H1 (cell line): Measurements from ENCODE around the gene KCND1. TPM values are rescaled to one million over a fixed set of nuclear protein-coding genes. Genes with fewer than 3 reads are reported as not detected.

Experiments used
- CTCF ChIA-PET: fragments of 300-600 bp; sonication (Branson Sonifier 250); formaldehyde crosslinking; loops from one replicate; lab custom pipeline; 2021; ENCODE audit not compliant: partially characterized antibody; lab: Charles Lee
- POLR2A ChIA-PET: fragments of 300-600 bp; sonication (Branson Sonifier 250); formaldehyde crosslinking; loops from one replicate; lab custom pipeline; 2021; ENCODE audit warnings: inconsistent platforms; ENCODE audit not compliant: partially characterized antibody; lab: Charles Lee
- DNase-seq, 2 experiments: peaks; one replicate each; pipeline versions ENCODE4 v3.0.0 to v3.0.0-alpha.2; 2010 to 2022; ENCODE audit warnings: low spot score in 2 of 2, low read depth in 1 of 2, mixed read lengths in 1 of 2
- FAIRE-seq: peaks from 2 replicates; lab custom pipeline; 2011; peaks lifted over from hg19 to GRCh38; lab: Jason Lieb, UNC
- H2AFZ ChIP-seq: 2 replicates; pipeline ENCODE4 v1.8.1; 2012; ENCODE audit warnings: low read length, inconsistent platforms
- H2AK5ac ChIP-seq: 2 replicates; pipeline ENCODE4 v1.6.1; 2013; ENCODE audit warnings: low read depth, low read length
- H2BK120ac ChIP-seq: replicated peaks from 2 replicates; pipeline ENCODE3; 2013; ENCODE audit warnings: low read depth, low read length, inconsistent platforms
- H2BK12ac ChIP-seq: 2 replicates; pipeline ENCODE4 v1.6.1; 2013; ENCODE audit warnings: low read depth, low read length
- H2BK15ac ChIP-seq: 2 replicates; pipeline ENCODE4 v1.6.1; 2013; ENCODE audit warnings: low read length
- H2BK20ac ChIP-seq: 2 replicates; pipeline ENCODE4 v1.6.1; 2013; ENCODE audit warnings: low read length
- H2BK5ac ChIP-seq: 2 replicates; pipeline ENCODE4 v1.6.1; 2013; ENCODE audit warnings: low read depth, low read length
- H3K14ac ChIP-seq: 2 replicates; pipeline ENCODE4 v1.6.1; 2013; ENCODE audit warnings: inconsistent platforms; ENCODE audit not compliant: insufficient read length
- H3K18ac ChIP-seq: 2 replicates; pipeline ENCODE4 v1.6.1; 2013; ENCODE audit warnings: low read length; ENCODE audit errors: extremely low read depth
- H3K23ac ChIP-seq: 2 replicates; pipeline ENCODE4 v1.6.1; 2013; ENCODE audit warnings: inconsistent platforms; ENCODE audit not compliant: insufficient read length
- H3K23me2 ChIP-seq: 2 replicates; pipeline ENCODE4 v1.6.1; 2013; ENCODE audit warnings: low read depth, low read length
- H3K27ac ChIP-seq: 2 replicates; pipeline ENCODE4 v1.6.1; 2011; ENCODE audit warnings: low read depth, low read length, inconsistent platforms
- H3K27me3 ChIP-seq, 4 experiments: replicated peaks in 1 of 4; 1 replicate in 1 of 4; 2 replicates in 3 of 4; pipeline versions ENCODE4 v1.6.1 to v1.8.1; 2011 to 2013; ENCODE audit warnings: low read length in 3 of 4, mild to moderate bottlenecking in 3 of 4, inconsistent platforms in 2 of 4, mixed read lengths in 2 of 4, moderate library complexity in 1 of 4; ENCODE audit not compliant: control insufficient read depth in 3 of 4, insufficient read depth in 3 of 4; ENCODE audit errors: extremely low read depth in 1 of 4
- H3K36me3 ChIP-seq, 4 experiments: 2 replicates each; pipeline versions ENCODE4 v1.6.1 to v1.8.1; 2011 to 2013; ENCODE audit warnings: mild to moderate bottlenecking in 4 of 4, low read length in 3 of 4, moderate library complexity in 2 of 4, control low read depth in 1 of 4, inconsistent platforms in 1 of 4; ENCODE audit not compliant: insufficient read depth in 4 of 4, control insufficient read depth in 2 of 4
- H3K4ac ChIP-seq: replicated peaks from 2 replicates; pipeline ENCODE3; 2013; ENCODE audit warnings: low read length, low read depth, mixed read lengths, inconsistent platforms; ENCODE audit not compliant: insufficient read length
- H3K4me1 ChIP-seq, 4 experiments: replicated peaks in 1 of 4; 1 replicate in 1 of 4; 2 replicates in 3 of 4; pipeline versions ENCODE4 v1.6.1 to v1.8.1; 2011 to 2013; ENCODE audit warnings: low read length in 3 of 4, inconsistent platforms in 2 of 4, mixed read lengths in 1 of 4; ENCODE audit not compliant: insufficient read depth in 4 of 4, control insufficient read depth in 3 of 4
- H3K4me2 ChIP-seq, 2 experiments: 2 replicates each; pipeline versions ENCODE4 v1.6.1 to v1.8.1; 2011 to 2013; ENCODE audit warnings: low read depth in 2 of 2, low read length in 2 of 2, control low read depth in 1 of 2, inconsistent platforms in 1 of 2, mild to moderate bottlenecking in 1 of 2; ENCODE audit not compliant: insufficient read depth in 1 of 2
- H3K4me3 ChIP-seq, 4 experiments: fragments of 200-600, 300-600 bp in 1 of 4; sonication (generic), shearing (Covaris generic), sonication (Bioruptor Twin) in 1 of 4; 2 replicates each; pipeline versions ENCODE4 v1.5.1 to v1.8.1; 2011 to 2016; ENCODE audit warnings: low read length in 4 of 4, low read depth in 3 of 4, control low read depth in 2 of 4, inconsistent platforms in 2 of 4, mild to moderate bottlenecking in 2 of 4, mixed read lengths in 1 of 4, moderate library complexity in 1 of 4; ENCODE audit not compliant: insufficient read depth in 2 of 4; ENCODE audit errors: extremely low read depth in 1 of 4
- H3K56ac ChIP-seq: replicated peaks from 2 replicates; pipeline ENCODE3; 2013; ENCODE audit warnings: low read depth, mild to moderate bottlenecking, mixed read lengths, low read length, inconsistent platforms; ENCODE audit not compliant: insufficient read length
- H3K79me1 ChIP-seq: 2 replicates; pipeline ENCODE4 v1.6.1; 2013; ENCODE audit warnings: low read depth, low read length, control low read depth
- H3K79me2 ChIP-seq, 2 experiments: 2 replicates each; pipeline versions ENCODE4 v1.6.1 to v1.8.1; 2012 to 2013; ENCODE audit warnings: low read length in 2 of 2, mild to moderate bottlenecking in 2 of 2, inconsistent platforms in 1 of 2; ENCODE audit not compliant: insufficient read depth in 2 of 2, control insufficient read depth in 1 of 2
- H3K9ac ChIP-seq, 4 experiments: replicated peaks in 1 of 4; 1 replicate in 1 of 4; 2 replicates in 3 of 4; pipeline versions ENCODE4 v1.6.1 to v1.8.1; 2011 to 2013; ENCODE audit warnings: low read depth in 3 of 4, low read length in 3 of 4, control low read depth in 2 of 4, mild to moderate bottlenecking in 2 of 4, moderate library complexity in 2 of 4, inconsistent platforms in 1 of 4; ENCODE audit errors: extremely low read depth in 1 of 4
- H3K9me3 ChIP-seq, 2 experiments: 2 replicates each; pipeline versions ENCODE4 v1.6.1 to v1.8.1; 2012 to 2013; ENCODE audit warnings: mild to moderate bottlenecking in 2 of 2, moderate library complexity in 2 of 2, control low read depth in 1 of 2, inconsistent platforms in 1 of 2, low read depth in 1 of 2, low read length in 1 of 2, mixed read lengths in 1 of 2; ENCODE audit not compliant: insufficient read depth in 2 of 2
- H4K20me1 ChIP-seq, 2 experiments: replicated peaks in 1 of 2; 2 replicates each; pipeline versions ENCODE3 to v1.8.1; 2011 to 2013; ENCODE audit warnings: inconsistent platforms in 2 of 2, low read length in 2 of 2, mild to moderate bottlenecking in 1 of 2; ENCODE audit not compliant: insufficient read depth in 2 of 2, control insufficient read depth in 1 of 2
- H4K5ac ChIP-seq: 2 replicates; pipeline ENCODE4 v1.6.1; 2013; ENCODE audit warnings: low read length, low read depth, mixed read lengths, inconsistent platforms; ENCODE audit not compliant: insufficient read length
- H4K8ac ChIP-seq: 2 replicates; pipeline ENCODE4 v1.8.0; 2013; ENCODE audit warnings: mild to moderate bottlenecking, moderate library complexity, low read length, inconsistent platforms; ENCODE audit not compliant: insufficient read depth; ENCODE audit errors: extremely low read depth
- H4K91ac ChIP-seq: replicated peaks from 2 replicates; pipeline ENCODE3; 2013; ENCODE audit warnings: low read length, mixed read lengths, inconsistent platforms; ENCODE audit not compliant: insufficient read length
- EP300 ChIP-seq, 2 experiments: IDR thresholded peaks; 1 replicate in 1 of 2; 2 replicates in 1 of 2; pipeline ENCODE4 v1.6.1; 2011 to 2012; ENCODE audit warnings: low read depth in 2 of 2, low read length in 2 of 2, mild to moderate bottlenecking in 2 of 2, borderline replicate concordance in 1 of 2, inconsistent platforms in 1 of 2, moderate library complexity in 1 of 2
- POLR2AphosphoS5 ChIP-seq: IDR thresholded peaks from 2 replicates; pipeline ENCODE4 v1.6.1; 2011; ENCODE audit warnings: low read depth, low read length
- POU5F1 ChIP-seq: IDR thresholded peaks from 2 replicates; pipeline ENCODE4 v1.6.1; 2011; ENCODE audit warnings: low read depth, mild to moderate bottlenecking, low read length, moderate library complexity
- RAD21 ChIP-seq, 2 experiments: IDR thresholded peaks in 1 of 2; conservative IDR thresholded peaks in 1 of 2; 2 replicates each; pipeline ENCODE4 v1.6.1; 2011; ENCODE audit warnings: low read depth in 2 of 2, low read length in 2 of 2, improper control_type of control experiment in 1 of 2, inconsistent platforms in 1 of 2, mild to moderate bottlenecking in 1 of 2, moderate library complexity in 1 of 2
- SRF ChIP-seq: IDR thresholded peaks from 2 replicates; pipeline ENCODE4 v1.6.1; 2011; ENCODE audit warnings: mild to moderate bottlenecking, low read depth, low read length, moderate library complexity
- WGBS, 2 experiments: shearing (Covaris generic) in 1 of 2; methylation state at CpG; one replicate each; pipeline versions ENCODE4 v1.1.6 to v1.1.7; 2013 to 2015; ENCODE audit warnings: low lambda C conversion rate in 2 of 2, mixed read lengths in 2 of 2, inconsistent platforms in 1 of 2, low coverage in 1 of 2, missing lambda C conversion rate in 1 of 2; ENCODE audit not compliant: insufficient replicate concordance in 2 of 2, insufficient coverage in 1 of 2, insufficient read length in 1 of 2; ENCODE audit errors: extremely low coverage in 1 of 2, missing lambda C conversion rate in 1 of 2; 5-methylcytosine and 5-hydroxymethylcytosine counted together
- polyA plus RNA-seq, 7 experiments: library from polyadenylated mRNA; depleted of rRNA in 3 of 7; stranded (reverse) in 5 of 7; unstranded in 2 of 7; fragments of >200 nt in 5 of 7; fragments of 200-250 nt in 2 of 7; gene quantifications; 1 replicate in 5 of 7; 2 replicates in 1 of 7; 4 replicates in 1 of 7; pipeline versions ENCODE4 v1.2.1 to v1.2.3, GENCODE V29; 2011 to 2013; ENCODE audit warnings: missing spikeins in 2 of 7, mixed read lengths in 2 of 7
- total RNA-seq: library from RNA; stranded (reverse); fragmentation: NEBNext Ultra II Directional; extraction: Animal tissue kit (Norgen Biotek cat#: 25700); gene quantifications from 2 replicates; pipeline ENCODE4 v1.2.1, GENCODE V29; 2021
- TF ChIP-seq, protein P1 (sequence below): IDR thresholded peaks from 2 replicates; pipeline ENCODE4 v1.6.1; 2011; ENCODE audit warnings: low read length, improper control_type of control experiment
- TF ChIP-seq, protein P2 (sequence below): IDR thresholded peaks from 2 replicates; pipeline ENCODE4 v1.6.1; 2012; ENCODE audit warnings: inconsistent platforms

KCND1 gene
- total and polyA plus RNA-seq, 2 of the 8 experiments (the other 6 are each of a cell fraction or from before 2014, with no cell fraction given), result 3.1 to 6.8 TPM

DNA sequence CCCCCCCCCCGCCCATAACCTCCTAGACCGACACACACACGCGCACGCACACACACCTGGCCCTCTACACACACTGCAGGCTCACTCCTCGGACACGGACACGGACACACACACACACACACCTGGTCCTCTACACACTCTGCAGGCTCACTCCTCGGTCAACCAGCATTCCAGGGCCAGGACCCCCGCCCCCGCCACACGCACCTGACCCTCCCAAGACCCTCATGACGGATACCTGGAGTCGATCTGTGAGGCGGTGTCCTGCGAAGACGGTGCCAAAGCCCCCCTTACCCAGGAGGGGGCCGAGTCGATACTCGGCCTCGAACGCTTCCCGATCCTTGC lies 53.4 kb downstream of the KCND1 start:
- FAIRE-seq, result no peak

More for the DNA sequence above, 53.4 kb downstream of the KCND1 start:
- H3K4ac ChIP-seq, result no peak overlapping the region
- H3K4me1 ChIP-seq, result peaks cover 8 to 15% (median 14%) of the 10 kb centered on the region in 4 experiments
- 0% methylated on average over 1 of the region's 23 CpGs; no CpG with 5 or more reads in 1 of the 2 experiments for WGBS, 2 experiments
- H3K18ac ChIP-seq, result no peak overlapping the region; the same call in 1 of the 2 replicates
- H2AK5ac ChIP-seq, result no peak overlapping the region
- peak overlapping the region; percentile 93; the same call in 1 of the 2 replicates for H2BK5ac ChIP-seq
- no peak overlapping the region for H2BK120ac ChIP-seq
- H2BK15ac ChIP-seq, result no peak overlapping the region
- peaks cover 16 to 59% of the 10 kb centered on the region in 2 experiments for H3K79me2 ChIP-seq
- H3K14ac ChIP-seq, result no peak overlapping the region
- peaks cover 14 to 24% of the 10 kb centered on the region in 2 experiments for H4K20me1 ChIP-seq
- no peak overlapping the region for H2AFZ ChIP-seq
- peak overlapping the region; percentile 46 to 83 for H3K4me2 ChIP-seq
- H2BK20ac ChIP-seq, result no peak overlapping the region
- POLR2A ChIA-PET, result interaction anchor here (1.4 to 30.9 kb wide), 2 partner anchors 15 to 27 kb away, joined by 3 to 572 read pairs; no protein-coding TSS in a partner anchor
- DNase-seq, result no peak
- CTCF ChIA-PET, result no interaction called here
- no peaks in the 10 kb centered on the region for H3K27me3 ChIP-seq
- H4K5ac ChIP-seq, result peak overlapping the region; percentile 21
- no peaks in the 10 kb centered on the region for H3K79me1 ChIP-seq
- H4K8ac ChIP-seq, result no peak overlapping the region
- peak overlapping the region; percentile 74 to 96 (median 83) for H3K9ac ChIP-seq
- peaks cover 11% of the 10 kb centered on the region for H3K23me2 ChIP-seq
- no peak overlapping the region for H3K23ac ChIP-seq
- H3K56ac ChIP-seq, result peak overlapping the region; percentile 53
- H3K4me3 ChIP-seq, result peak overlapping the region; percentile 72 to 96 (median 88)
- TF ChIP-seq, protein P1, sequence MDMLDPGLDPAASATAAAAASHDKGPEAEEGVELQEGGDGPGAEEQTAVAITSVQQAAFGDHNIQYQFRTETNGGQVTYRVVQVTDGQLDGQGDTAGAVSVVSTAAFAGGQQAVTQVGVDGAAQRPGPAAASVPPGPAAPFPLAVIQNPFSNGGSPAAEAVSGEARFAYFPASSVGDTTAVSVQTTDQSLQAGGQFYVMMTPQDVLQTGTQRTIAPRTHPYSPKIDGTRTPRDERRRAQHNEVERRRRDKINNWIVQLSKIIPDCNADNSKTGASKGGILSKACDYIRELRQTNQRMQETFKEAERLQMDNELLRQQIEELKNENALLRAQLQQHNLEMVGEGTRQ, result no peak
- TF ChIP-seq POLR2AphosphoS5 (0 out of 2 replicates have a peak, but pooled peaks have one; percentile 14), EP300 (IDR thresholded peaks at IDR 0.05; ENCODE audit: borderline replicate concordance in 1 of 2, low read depth in 2 of 2, low read length in 2 of 2) (no peak), RAD21 (IDR thresholded peaks at IDR 0.05 in 1 of 2, conservative IDR thresholded peaks at IDR 0.05 in 1 of 2; ENCODE audit: low read depth in 2 of 2, low read length in 2 of 2) (no peak), POU5F1 (no peak), SRF (no peak)
- TF ChIP-seq, protein P2, sequence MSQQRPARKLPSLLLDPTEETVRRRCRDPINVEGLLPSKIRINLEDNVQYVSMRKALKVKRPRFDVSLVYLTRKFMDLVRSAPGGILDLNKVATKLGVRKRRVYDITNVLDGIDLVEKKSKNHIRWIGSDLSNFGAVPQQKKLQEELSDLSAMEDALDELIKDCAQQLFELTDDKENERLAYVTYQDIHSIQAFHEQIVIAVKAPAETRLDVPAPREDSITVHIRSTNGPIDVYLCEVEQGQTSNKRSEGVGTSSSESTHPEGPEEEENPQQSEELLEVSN, result no peak
- H4K91ac ChIP-seq, result no peak overlapping the region
- peak overlapping the region; percentile 81; the same call in 1 of the 2 replicates for H3K27ac ChIP-seq
- no peaks in the 10 kb centered on the region; a peak in 1 of 4 replicates for H3K9me3 ChIP-seq
- H2BK12ac ChIP-seq, result no peak overlapping the region
- H3K36me3 ChIP-seq, result peaks cover 11 to 41% (median 28%) of the 10 kb centered on the region in 4 experiments; a peak in 7 of 8 replicates
